Endothelial cell of umbilical vein (primary cell): ENCODE results near the gene VSNL1. TPM values are rescaled to one million over a fixed set of nuclear protein-coding genes. Genes with fewer than 3 reads are reported as not detected.

Experiments used
- BruUV-seq: library from RNA; stranded (reverse); fragments of 400-500 nt; replicated peaks from 2 replicates; lab custom pipeline; 2021; lab: Mats Ljungman, UMichigan
- CTCF ChIA-PET: fragments of 300-600, 350-600 bp; sonication (Branson Sonifier 250); formaldehyde crosslinking; loops from one replicate; lab custom pipeline; 2021; ENCODE audit warnings: antibody characterized with exemption, inconsistent platforms; lab: Charles Lee
- POLR2A ChIA-PET: fragments of 300-600, 350-600 bp; sonication (Branson Sonifier 250); formaldehyde crosslinking; loops from one replicate; lab custom pipeline; 2021; ENCODE audit warnings: antibody characterized with exemption, inconsistent platforms; lab: Charles Lee
- DNase-seq: peaks from one replicate; pipeline ENCODE4 v3.0.0-alpha.2; 2011; ENCODE audit warnings: low read depth, low spot score
- FAIRE-seq: peaks from 2 replicates; lab custom pipeline; 2011; peaks lifted over from hg19 to GRCh38; lab: Jason Lieb, UNC
- H2AFZ ChIP-seq: 2 replicates; pipeline ENCODE4 v1.6.0; 2012; ENCODE audit warnings: low read depth, low read length, control low read depth, inconsistent platforms
- H3K27ac ChIP-seq: 2 replicates; pipeline ENCODE4 v1.5.1; 2011; ENCODE audit warnings: low read depth, mild to moderate bottlenecking, control low read depth, low read length, moderate library complexity; ENCODE audit not compliant: insufficient read depth
- H3K27me3 ChIP-seq, 2 experiments: 2 replicates each; pipeline versions ENCODE4 v1.6.0 to v1.6.1; 2011; ENCODE audit warnings: low read length in 2 of 2, mixed read lengths in 1 of 2; ENCODE audit not compliant: control insufficient read depth in 2 of 2, insufficient read depth in 2 of 2
- H3K36me3 ChIP-seq, 2 experiments: 2 replicates in 1 of 2; 3 replicates in 1 of 2; pipeline ENCODE4 v1.5.1; 2011; ENCODE audit warnings: low read length in 2 of 2, mild to moderate bottlenecking in 1 of 2, moderate library complexity in 1 of 2; ENCODE audit not compliant: control insufficient read depth in 2 of 2, insufficient read depth in 2 of 2; ENCODE audit errors: extremely low read depth in 1 of 2
- H3K4me1 ChIP-seq: 3 replicates; pipeline ENCODE4 v1.5.1; 2011; ENCODE audit warnings: mild to moderate bottlenecking, low read length; ENCODE audit not compliant: control insufficient read depth, insufficient read depth; ENCODE audit errors: extremely low read depth
- H3K4me2 ChIP-seq: 2 replicates; pipeline ENCODE4 v1.6.1; 2011; ENCODE audit warnings: low read length, control low read depth, mixed read lengths; ENCODE audit not compliant: insufficient read depth
- H3K4me3 ChIP-seq, 3 experiments: fragments of 200-600 bp in 1 of 3; sonication (generic), shearing (Covaris generic) in 1 of 3; replicated peaks in 1 of 3; 2 replicates each; pipeline ENCODE4 v1.5.1; 2011 to 2016; ENCODE audit warnings: control low read depth in 3 of 3, low read length in 3 of 3, mild to moderate bottlenecking in 2 of 3, inconsistent platforms in 1 of 3, low read depth in 1 of 3, moderate library complexity in 1 of 3; ENCODE audit not compliant: insufficient read depth in 1 of 3
- H3K79me2 ChIP-seq: 2 replicates; pipeline ENCODE4 v1.6.0; 2012; ENCODE audit warnings: low read length, inconsistent platforms; ENCODE audit not compliant: control insufficient read depth, insufficient read depth
- H3K9ac ChIP-seq: replicated peaks from 2 replicates; pipeline ENCODE3; 2011; ENCODE audit warnings: low read length, control low read depth; ENCODE audit not compliant: insufficient read depth; ENCODE audit errors: extremely low read depth
- H3K9me1 ChIP-seq: replicated peaks from 3 replicates; pipeline ENCODE4 v1.6.0; 2011; ENCODE audit warnings: mild to moderate bottlenecking, low read length; ENCODE audit not compliant: control insufficient read depth, insufficient read depth; ENCODE audit errors: extremely low read depth
- H3K9me3 ChIP-seq: replicated peaks from 2 replicates; pipeline ENCODE4 v1.5.1; 2012; ENCODE audit warnings: low read length, inconsistent platforms; ENCODE audit not compliant: control insufficient read depth, insufficient read depth
- H4K20me1 ChIP-seq: replicated peaks from 2 replicates; pipeline ENCODE3; 2011; ENCODE audit warnings: mild to moderate bottlenecking, low read length; ENCODE audit not compliant: control insufficient read depth, insufficient read depth; ENCODE audit errors: extremely low read depth
- CTCF ChIP-seq, 2 donors: IDR thresholded peaks; 1 replicate in 1 of 2; 2 replicates in 1 of 2; pipeline ENCODE4 v1.5.1; 2011; ENCODE audit warnings: low read length in 2 of 2, mild to moderate bottlenecking in 2 of 2, moderate library complexity in 2 of 2, control low read depth in 1 of 2, inconsistent platforms in 1 of 2, low read depth in 1 of 2; ENCODE audit not compliant: insufficient read depth in 1 of 2; ENCODE audit errors: extremely low read depth in 1 of 2
- EZH2 ChIP-seq: IDR thresholded peaks from 2 replicates; pipeline ENCODE4 v1.6.1; 2012; ENCODE audit warnings: borderline replicate concordance, low read depth, mild to moderate bottlenecking, moderate library complexity, low read length, inconsistent platforms; ENCODE audit not compliant: severe bottlenecking
- FOS ChIP-seq: IDR thresholded peaks from 2 replicates; pipeline ENCODE4 v1.6.1; 2011; ENCODE audit warnings: mild to moderate bottlenecking, low read length, moderate library complexity, borderline replicate concordance; ENCODE audit not compliant: insufficient read depth
- GATA2 ChIP-seq: IDR thresholded peaks from 2 replicates; pipeline ENCODE4 v1.7.0; 2011; ENCODE audit warnings: low read depth, mild to moderate bottlenecking, moderate library complexity, mixed read lengths, low read length; ENCODE audit not compliant: insufficient read length, insufficient read depth
- JUN ChIP-seq: IDR thresholded peaks from 2 replicates; pipeline ENCODE4 v1.6.1; 2011; ENCODE audit warnings: borderline replicate concordance, low read depth; ENCODE audit not compliant: insufficient read length, insufficient read depth
- MYC ChIP-seq: IDR thresholded peaks from one replicate; pipeline ENCODE4 v1.6.1; 2011; ENCODE audit warnings: mild to moderate bottlenecking, low read depth, low read length
- POLR2A ChIP-seq: IDR thresholded peaks from 2 replicates; pipeline ENCODE4 v1.6.1; 2012; ENCODE audit warnings: low read depth, mild to moderate bottlenecking, control low read depth, low read length
- POLR2AphosphoS5 ChIP-seq: IDR thresholded peaks from 2 replicates; pipeline ENCODE4 v1.6.1; 2012; ENCODE audit warnings: low read depth, mild to moderate bottlenecking, control low read depth, low read length, moderate library complexity; ENCODE audit not compliant: insufficient read depth
- dilution Hi-C: fragments of 300-500 bp; cut with MboI; formaldehyde crosslinking; loops from one replicate; pipeline ENCODE4 v1.15.0; 2019; ENCODE audit warnings: low sequenced_read_pairs; ENCODE audit not compliant: extremely low pct_ligation_motif_present
- intact Hi-C: fragments of 100-400 bp; cut with micrococcal nuclease; formaldehyde crosslinking; loops from one replicate; pipeline ENCODE4 v1.10.0; 2022
- polyA plus RNA-seq, 4 experiments: library from polyadenylated mRNA; depleted of rRNA in 3 of 4; stranded (reverse) in 3 of 4; unstranded in 1 of 4; fragments of >200 nt; gene quantifications; 2 replicates each; pipeline versions ENCODE4 v1.2.1 to v1.2.3, GENCODE V29; 2011 to 2012; ENCODE audit warnings: missing spikeins in 1 of 4
- total RNA-seq: library from RNA; stranded (reverse); gene quantifications from 2 replicates; pipeline ENCODE4 v1.2.3, GENCODE V29; 2021
- TF ChIP-seq, protein P1 (sequence below): IDR thresholded peaks from 2 replicates; pipeline ENCODE4 v1.6.1; 2011; ENCODE audit not compliant: insufficient read depth, insufficient read length

The VSNL1 gene
- total and polyA plus RNA-seq, 2 donors (not counting 3 experiments of a cell fraction or from before 2014, with no cell fraction given) = not detected

- H3K4me1 ChIP-seq = peaks cover 8% of the 10 kb centered on the region
- no peaks in the 10 kb centered on the region for H3K9me3 ChIP-seq
- H3K9me1 ChIP-seq = no peaks in the 10 kb centered on the region
- no TSS peak for BruUV-seq
- ChIA-PET POLR2A (no interaction called here), CTCF (interaction anchor here (1.3 kb wide), 1 partner anchor 31 kb away, joined by 4 read pairs; no protein-coding TSS in a partner anchor)
- no peak overlapping the region for H3K27ac ChIP-seq
- dilution Hi-C loops (no loop called here), intact Hi-C loops (loop anchor here (10.0 kb wide), 1 partner anchor 866 kb away; no protein-coding TSS in a partner anchor)
- H2AFZ ChIP-seq = no peak overlapping the region
- H3K36me3 ChIP-seq = no peaks in the 10 kb centered on the region
- FAIRE-seq = no peak
- H3K27me3 ChIP-seq = no peaks in the 10 kb centered on the region
- no peak for TF ChIP-seq POLR2AphosphoS5
- TF ChIP-seq GATA2 = no peak
- TF ChIP-seq CTCF (IDR thresholded peaks at IDR 0.05; ENCODE audit: extremely low read depth in 1 of 2, insufficient read depth in 1 of 2, low read depth in 1 of 2, low read length in 2 of 2) = no peak
- no peak for TF ChIP-seq JUN
- TF ChIP-seq MYC = no peak
- no peak for TF ChIP-seq FOS
- no peak for TF ChIP-seq EZH2
- TF ChIP-seq, protein P1, sequence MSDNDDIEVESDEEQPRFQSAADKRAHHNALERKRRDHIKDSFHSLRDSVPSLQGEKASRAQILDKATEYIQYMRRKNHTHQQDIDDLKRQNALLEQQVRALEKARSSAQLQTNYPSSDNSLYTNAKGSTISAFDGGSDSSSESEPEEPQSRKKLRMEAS = no peak
- TF ChIP-seq POLR2A = no peak
- no peak overlapping the region for H3K4me3 ChIP-seq
- no peak overlapping the region for H3K9ac ChIP-seq
- no peak overlapping the region for H3K4me2 ChIP-seq
- H4K20me1 ChIP-seq = no peaks in the 10 kb centered on the region
- no peak for DNase-seq
- H3K79me2 ChIP-seq = no peaks in the 10 kb centered on the region
Measured at GRCh38 chr2:17640406-17640805, 99.9 kb downstream of the VSNL1 start.
